Measurements from ENCODE around the gene SLC25A25.
"Not testable (repeated sequence)": the region's sequence is repeated elsewhere in the genome, so short reads cannot be mapped to it uniquely, and the experiment has no call there.

Gene SLC25A25

GRCh38 chr9:128121924-128122808, 54.1 kb downstream of the SLC25A25 start:
- no peak for ATAC-seq (replicated peaks)
- no peak for DNase-seq
- Mint-ChIP-seq H3K27ac (no peak overlapping the region), H3K36me3 (peaks cover 19 to 49% of the 10 kb centered on the region in 2 donors), H3K4me1 (peaks cover 33 to 41% of the 10 kb centered on the region in 2 donors), H3K27me3 (no peaks in the 10 kb centered on the region), H3K9me3 (no peaks in the 10 kb centered on the region), H3K4me3 (no peak overlapping the region)

- H3K36me3 Mint-ChIP-seq: peaks cover 19 to 45% of the 10 kb centered on the region in 2 donors
- no peaks in the 10 kb centered on the region for H3K27me3 Mint-ChIP-seq
- H3K4me3 Mint-ChIP-seq: no peak overlapping the region
- no peak overlapping the region for H3K27ac Mint-ChIP-seq
- DNase-seq: no peak
- H3K9me3 Mint-ChIP-seq: no peaks in the 10 kb centered on the region
- H3K4me1 Mint-ChIP-seq: peaks cover 29 to 36% of the 10 kb centered on the region in 2 donors
- ATAC-seq (replicated peaks): no peak
Measured at GRCh38 chr9:128122809-128123175, 54.8 kb downstream of the SLC25A25 start.

GRCh38 chr9:128123451-128124080, 55.5 kb downstream of the SLC25A25 start:
- H3K4me1 Mint-ChIP-seq: peaks cover 23 to 36% of the 10 kb centered on the region in 2 donors
- H3K27ac Mint-ChIP-seq: peak overlapping the region; percentile 37
- no peaks in the 10 kb centered on the region for H3K27me3 Mint-ChIP-seq
- H3K36me3 Mint-ChIP-seq: peaks cover 21 to 49% of the 10 kb centered on the region in 2 donors
- H3K4me3 Mint-ChIP-seq: no peak overlapping the region
- no peak for ATAC-seq (replicated peaks)
- H3K9me3 Mint-ChIP-seq: no peaks in the 10 kb centered on the region
- DNase-seq: no peak

GRCh38 chr9:128124451-128124850, 56.4 kb downstream of the SLC25A25 start:
- ATAC-seq (replicated peaks): no peak

GRCh38 chr9:128124873-128125579, 57.0 kb downstream of the SLC25A25 start:
- ATAC-seq (replicated peaks): peak in 1 of 2 donors; percentile 1
- peak overlapping the region; percentile 87 for H3K27ac Mint-ChIP-seq
- DNase-seq: no peak
- H3K27me3 Mint-ChIP-seq: no peaks in the 10 kb centered on the region
- peaks cover 30 to 47% of the 10 kb centered on the region in 2 donors for H3K4me1 Mint-ChIP-seq
- peaks cover 21 to 49% of the 10 kb centered on the region in 2 donors for H3K36me3 Mint-ChIP-seq
- peak overlapping the region; percentile 63 to 97 for H3K4me3 Mint-ChIP-seq
- peaks cover 4 to 6% of the 10 kb centered on the region in 2 donors for H3K9me3 Mint-ChIP-seq

More at GRCh38 chr9:128124451-128124850, 56.4 kb downstream of the SLC25A25 start:
- Mint-ChIP-seq H3K27ac (no peak overlapping the region), H3K27me3 (no peaks in the 10 kb centered on the region), H3K36me3 (peaks cover 21 to 49% of the 10 kb centered on the region in 2 donors), H3K4me1 (peaks cover 28 to 44% of the 10 kb centered on the region in 2 donors), H3K4me3 (no peak overlapping the region), H3K9me3 (peaks cover 3 to 5% of the 10 kb centered on the region in 2 donors)
- no peak for DNase-seq

- DNase-seq (peak; percentile 41), ATAC-seq (replicated peaks) (peak in 1 of 2 donors; percentile 24)
- peaks cover 4 to 6% of the 10 kb centered on the region in 2 donors for H3K9me3 Mint-ChIP-seq
- H3K36me3 Mint-ChIP-seq: peaks cover 16 to 46% of the 10 kb centered on the region in 2 donors
- H3K27me3 Mint-ChIP-seq: no peaks in the 10 kb centered on the region
- peaks cover 30 to 47% of the 10 kb centered on the region in 2 donors for H3K4me1 Mint-ChIP-seq
- H3K4me3 Mint-ChIP-seq: peak overlapping the region; percentile 96 to 97
- H3K27ac Mint-ChIP-seq: peak overlapping the region; percentile 87
Measured at GRCh38 chr9:128125580-128126354, 57.7 kb downstream of the SLC25A25 start.

GRCh38 chr9:128127568-128127989, 59.5 kb downstream of the SLC25A25 start, which contains the start of gene PTGES2:
Gene PTGES2 (minus strand): TSS chr9:128127729. CDS start chr9:128127717, 12 bp downstream.
- ATAC-seq (replicated peaks): peak; percentile 69 to 77
- peak within 1 kb of the TSS; percentile 96 to 97 for H3K4me3 Mint-ChIP-seq
- H3K27me3 Mint-ChIP-seq: peaks cover 7 to 9% of the 10 kb centered on the region in 2 donors
- DNase-seq: peak; percentile 77
- H3K36me3 Mint-ChIP-seq: peaks cover 16 to 36% of the 10 kb centered on the region in 2 donors
- peak within 1 kb of the TSS; percentile 100 for H3K27ac Mint-ChIP-seq
- H3K4me1 Mint-ChIP-seq: peaks cover 30 to 47% of the 10 kb centered on the region in 2 donors
- H3K9me3 Mint-ChIP-seq: peaks cover 4 to 6% of the 10 kb centered on the region in 2 donors

GRCh38 chr9:128127990-128128835, 60.2 kb downstream of the SLC25A25 start:
- Mint-ChIP-seq H3K9me3 (peaks cover 4 to 6% of the 10 kb centered on the region in 2 donors), H3K27me3 (peaks cover 13 to 15% of the 10 kb centered on the region in 2 donors), H3K4me1 (peaks cover 30 to 50% of the 10 kb centered on the region in 2 donors), H3K4me3 (peak overlapping the region; percentile 96 to 97), H3K27ac (peak overlapping the region; percentile 100), H3K36me3 (peaks cover 13 to 31% of the 10 kb centered on the region in 2 donors)
- DNase-seq: peak; percentile 86
- ATAC-seq (replicated peaks): peak; percentile 74 to 80

GRCh38 chr9:128128836-128129590, 61.0 kb downstream of the SLC25A25 start:
- H3K27ac Mint-ChIP-seq: peak overlapping the region; percentile 100
- H3K36me3 Mint-ChIP-seq: peaks cover 6 to 25% of the 10 kb centered on the region in 2 donors
- DNase-seq: no peak
- H3K4me3 Mint-ChIP-seq: peak overlapping the region; percentile 96 to 97
- peaks cover 4 to 6% of the 10 kb centered on the region in 2 donors for H3K9me3 Mint-ChIP-seq
- ATAC-seq (replicated peaks): no peak
- peaks cover 29 to 47% of the 10 kb centered on the region in 2 donors for H3K4me1 Mint-ChIP-seq
- H3K27me3 Mint-ChIP-seq: peaks cover 14 to 16% of the 10 kb centered on the region in 2 donors

GRCh38 chr9:128129976-128130590, 62.1 kb downstream of the SLC25A25 start:
- H3K27ac Mint-ChIP-seq; DNase-seq; ATAC-seq (replicated peaks); H3K9me3 Mint-ChIP-seq: not testable (repeated sequence)
- H3K27me3 Mint-ChIP-seq: peaks cover 14 to 17% of the 10 kb centered on the region in 2 donors
- H3K36me3 Mint-ChIP-seq: peaks cover 2 to 14% of the 10 kb centered on the region in 2 donors
- peak overlapping the region in 1 of 2 donors; percentile 29 for H3K4me3 Mint-ChIP-seq
- H3K4me1 Mint-ChIP-seq: peaks cover 25 to 39% of the 10 kb centered on the region in 2 donors

GRCh38 chr9:128130651-128131050, 62.6 kb downstream of the SLC25A25 start:
- H3K27me3 Mint-ChIP-seq: peaks cover 15 to 22% of the 10 kb centered on the region in 2 donors
- H3K4me3 Mint-ChIP-seq, H3K9me3 Mint-ChIP-seq: not testable (repeated sequence)

More at GRCh38 chr9:128130651-128131050, 62.6 kb downstream of the SLC25A25 start:
- not testable (repeated sequence) for ATAC-seq (replicated peaks); H3K27ac Mint-ChIP-seq; DNase-seq
- Mint-ChIP-seq H3K4me1 (peaks cover 23 to 38% of the 10 kb centered on the region in 2 donors), H3K36me3 (peaks cover 2 to 11% of the 10 kb centered on the region in 2 donors)
